Trophoblast cell (in vitro differentiated cells and primary cell): ENCODE data around the gene ECE2.

ENCODE experiments used
- DNase-seq, 2 donors: peaks; one replicate each; pipeline ENCODE4 v3.0.0-alpha.2; 2016
- H2AFZ ChIP-seq: 2 replicates; pipeline ENCODE4 v1.6.1; 2013; ENCODE audit warnings: low read length, moderate library complexity, mild to moderate bottlenecking; ENCODE audit not compliant: insufficient read depth, poor library complexity
- H2AK5ac ChIP-seq: 2 replicates; pipeline ENCODE4 v1.6.1; 2013; ENCODE audit warnings: mild to moderate bottlenecking, low read length
- H2BK120ac ChIP-seq: 2 replicates; pipeline ENCODE4 v1.6.1; 2013; ENCODE audit warnings: low read length, mild to moderate bottlenecking, moderate library complexity; ENCODE audit not compliant: insufficient read depth, poor library complexity
- H2BK12ac ChIP-seq: 2 replicates; pipeline ENCODE4 v1.6.1; 2013; ENCODE audit warnings: mild to moderate bottlenecking, low read length, moderate library complexity
- H2BK5ac ChIP-seq: 2 replicates; pipeline ENCODE4 v1.6.1; 2013; ENCODE audit warnings: low read length, low read depth, moderate library complexity, mild to moderate bottlenecking; ENCODE audit not compliant: poor library complexity
- H3K14ac ChIP-seq: 2 replicates; pipeline ENCODE4 v1.6.1; 2013; ENCODE audit warnings: mild to moderate bottlenecking, low read length
- H3K18ac ChIP-seq: 2 replicates; pipeline ENCODE4 v1.6.1; 2013; ENCODE audit warnings: mild to moderate bottlenecking, low read length
- H3K23ac ChIP-seq: 2 replicates; pipeline ENCODE4 v1.6.1; 2013; ENCODE audit warnings: low read length
- H3K27ac ChIP-seq: 2 replicates; pipeline ENCODE4 v1.5.1; 2013; ENCODE audit warnings: low read depth, mild to moderate bottlenecking, inconsistent platforms, low read length, moderate library complexity
- H3K27me3 ChIP-seq: 2 replicates; pipeline ENCODE4 v1.6.1; 2013; ENCODE audit warnings: inconsistent platforms, mild to moderate bottlenecking, low read length, moderate library complexity; ENCODE audit not compliant: insufficient read depth
- H3K36me3 ChIP-seq, 2 experiments: 1 replicate in 1 of 2; 2 replicates in 1 of 2; pipeline ENCODE4 v1.6.1; 2013; ENCODE audit warnings: low read length in 2 of 2, mild to moderate bottlenecking in 2 of 2, moderate library complexity in 1 of 2; ENCODE audit not compliant: insufficient read depth in 2 of 2, control insufficient read depth in 1 of 2
- H3K4ac ChIP-seq: 2 replicates; pipeline ENCODE4 v1.6.1; 2013; ENCODE audit warnings: low read depth, mild to moderate bottlenecking, low read length, moderate library complexity
- H3K4me1 ChIP-seq, 2 experiments: 1 replicate in 1 of 2; 2 replicates in 1 of 2; pipeline ENCODE4 v1.6.1; 2013; ENCODE audit warnings: low read length in 2 of 2, mild to moderate bottlenecking in 2 of 2, moderate library complexity in 1 of 2; ENCODE audit not compliant: insufficient read depth in 2 of 2, control insufficient read depth in 1 of 2
- H3K4me2 ChIP-seq: 2 replicates; pipeline ENCODE4 v1.6.1; 2013; ENCODE audit warnings: inconsistent platforms, mild to moderate bottlenecking, low read length, moderate library complexity
- H3K4me3 ChIP-seq: 2 replicates; pipeline ENCODE4 v1.5.1; 2013; ENCODE audit warnings: mild to moderate bottlenecking, low read depth, low read length, inconsistent platforms
- H3K79me1 ChIP-seq: one replicate; pipeline ENCODE4 v1.6.1; 2013; ENCODE audit warnings: low read length
- H3K79me2 ChIP-seq: 2 replicates; pipeline ENCODE4 v1.6.1; 2013; ENCODE audit warnings: low read length, mild to moderate bottlenecking; ENCODE audit not compliant: control insufficient read depth, insufficient read depth, poor library complexity
- H3K9ac ChIP-seq: 2 replicates; pipeline ENCODE4 v1.6.1; 2013; ENCODE audit warnings: mild to moderate bottlenecking, low read length
- H3K9me3 ChIP-seq: 2 replicates; pipeline ENCODE4 v1.6.1; 2013; ENCODE audit warnings: low read depth, mild to moderate bottlenecking, control low read depth, inconsistent platforms, low read length; ENCODE audit not compliant: insufficient read depth
- H4K12ac ChIP-seq: 2 replicates; pipeline ENCODE4 v1.6.1; 2013; ENCODE audit warnings: low read depth, mild to moderate bottlenecking, low read length, moderate library complexity
- H4K8ac ChIP-seq: 2 replicates; pipeline ENCODE4 v1.6.1; 2013; ENCODE audit warnings: low read depth, mild to moderate bottlenecking, low read length, moderate library complexity
- H4K91ac ChIP-seq: one replicate; pipeline ENCODE4 v1.6.1; 2013; ENCODE audit warnings: low read depth, mild to moderate bottlenecking, low read length, moderate library complexity
- WGBS: extraction: QIAGEN DNeasy Blood & Tissue Kit; methylation state at CpG from one replicate; pipeline ENCODE4 v1.1.7; 2013; ENCODE audit warnings: missing lambda C conversion rate; ENCODE audit not compliant: insufficient read length, insufficient coverage; ENCODE audit errors: extremely low coverage; 5-methylcytosine and 5-hydroxymethylcytosine counted together

The ECE2 gene

GRCh38 chr3:184257083-184257915 lies 18.5 kb upstream of the ECE2 start:
- H3K36me3 ChIP-seq, result no peaks in the 10 kb centered on the region
- no peak for DNase-seq
- H3K9ac ChIP-seq, result no peak overlapping the region
- H3K4ac ChIP-seq, result no peak overlapping the region
- H3K79me2 ChIP-seq, result no peaks in the 10 kb centered on the region
- H3K4me1 ChIP-seq, result peaks cover 13 to 14% of the 10 kb centered on the region in 2 experiments
- H3K9me3 ChIP-seq, result peaks cover 5% of the 10 kb centered on the region
- no peak overlapping the region for H3K23ac ChIP-seq
- no peak overlapping the region for H3K4me3 ChIP-seq
- H2BK5ac ChIP-seq, result no peak overlapping the region
- no peak overlapping the region for H4K91ac ChIP-seq
- peaks cover 26% of the 10 kb centered on the region for H3K27me3 ChIP-seq
- no peak overlapping the region for H2AFZ ChIP-seq
- no peak overlapping the region for H3K18ac ChIP-seq
- no peak overlapping the region for H2AK5ac ChIP-seq
- no peak overlapping the region for H3K4me2 ChIP-seq
- H4K12ac ChIP-seq, result no peak overlapping the region
- WGBS, result no CpG with 5 or more reads among the region's 23 CpGs
- no peaks in the 10 kb centered on the region for H3K79me1 ChIP-seq
- no peak overlapping the region for H2BK12ac ChIP-seq
- no peak overlapping the region for H3K14ac ChIP-seq
- no peak overlapping the region for H3K27ac ChIP-seq
- H4K8ac ChIP-seq, result no peak overlapping the region
- H2BK120ac ChIP-seq, result no peak overlapping the region

GRCh38 chr3:184258926-184259325 lies 16.9 kb upstream of the ECE2 start:
- Histone ChIP-seq H3K27me3 (peaks cover 37% of the 10 kb centered on the region), H3K4me1 (peaks cover 15% of the 10 kb centered on the region in 2 experiments), H2AFZ (no peak overlapping the region), H2BK5ac (no peak overlapping the region), H3K27ac (no peak overlapping the region), H3K36me3 (no peaks in the 10 kb centered on the region), H3K79me1 (no peaks in the 10 kb centered on the region), H3K4me2 (no peak overlapping the region), H2BK120ac (no peak overlapping the region), H4K91ac (no peak overlapping the region), H2AK5ac (no peak overlapping the region), H3K18ac (no peak overlapping the region), H3K14ac (no peak overlapping the region), H3K79me2 (no peaks in the 10 kb centered on the region), H3K4ac (no peak overlapping the region), H4K8ac (no peak overlapping the region), H4K12ac (no peak overlapping the region), H3K9ac (no peak overlapping the region), H3K23ac (no peak overlapping the region), H2BK12ac (no peak overlapping the region), H3K9me3 (peaks cover 8% of the 10 kb centered on the region), H3K4me3 (no peak overlapping the region)
- WGBS, result no CpG with 5 or more reads among the region's 5 CpGs
- DNase-seq, result no peak

- H4K91ac ChIP-seq, result no peak overlapping the region
- H3K9ac ChIP-seq, result no peak overlapping the region
- H3K27me3 ChIP-seq, result peaks cover 37% of the 10 kb centered on the region
- H3K36me3 ChIP-seq, result no peaks in the 10 kb centered on the region
- H2AFZ ChIP-seq, result no peak overlapping the region
- H3K79me2 ChIP-seq, result no peaks in the 10 kb centered on the region
- no peak overlapping the region for H3K23ac ChIP-seq
- H3K14ac ChIP-seq, result no peak overlapping the region
- peaks cover 8% of the 10 kb centered on the region for H3K9me3 ChIP-seq
- DNase-seq, result no peak
- no peak overlapping the region for H3K27ac ChIP-seq
- H3K4me3 ChIP-seq, result peak overlapping the region; percentile 51
- H2BK12ac ChIP-seq, result no peak overlapping the region
- H2BK120ac ChIP-seq, result no peak overlapping the region
- H2AK5ac ChIP-seq, result no peak overlapping the region
- no peaks in the 10 kb centered on the region for H3K79me1 ChIP-seq
- no peak overlapping the region for H2BK5ac ChIP-seq
- H4K12ac ChIP-seq, result no peak overlapping the region
- H3K4me2 ChIP-seq, result no peak overlapping the region
- peaks cover 15% of the 10 kb centered on the region in 2 experiments for H3K4me1 ChIP-seq
- no peak overlapping the region for H4K8ac ChIP-seq
- no peak overlapping the region for H3K4ac ChIP-seq
- no peak overlapping the region for H3K18ac ChIP-seq
- WGBS, result no CpG with 5 or more reads among the region's 28 CpGs
Observed at GRCh38 chr3:184259396-184259877, 16.4 kb upstream of the ECE2 start.

- no peak overlapping the region for H2AFZ ChIP-seq
- no peak overlapping the region for H3K27ac ChIP-seq
- H3K79me2 ChIP-seq, result no peaks in the 10 kb centered on the region
- H4K91ac ChIP-seq, result no peak overlapping the region
- no peak overlapping the region for H4K8ac ChIP-seq
- no peak overlapping the region for H3K4ac ChIP-seq
- H3K18ac ChIP-seq, result no peak overlapping the region
- no CpG with 5 or more reads among the region's 91 CpGs for WGBS
- no peak overlapping the region for H3K9ac ChIP-seq
- no peak overlapping the region for H4K12ac ChIP-seq
- no peak overlapping the region for H2AK5ac ChIP-seq
- no peaks in the 10 kb centered on the region for H3K36me3 ChIP-seq
- peaks cover 15% of the 10 kb centered on the region in 2 experiments for H3K4me1 ChIP-seq
- peak in 1 of 2 donors; percentile 47 for DNase-seq
- H2BK5ac ChIP-seq, result no peak overlapping the region
- H3K14ac ChIP-seq, result no peak overlapping the region
- H3K9me3 ChIP-seq, result peaks cover 8% of the 10 kb centered on the region
- peaks cover 37% of the 10 kb centered on the region for H3K27me3 ChIP-seq
- H2BK120ac ChIP-seq, result no peak overlapping the region
- no peak overlapping the region for H2BK12ac ChIP-seq
- peak overlapping the region; percentile 81 for H3K4me2 ChIP-seq
- H3K4me3 ChIP-seq, result no peak overlapping the region
- no peaks in the 10 kb centered on the region for H3K79me1 ChIP-seq
- no peak overlapping the region for H3K23ac ChIP-seq
Observed at GRCh38 chr3:184259878-184260723, 15.7 kb upstream of the ECE2 start.
